ENCODE data around the gene MRC2.

- TF ChIP-seq EZH2 (IDR thresholded peaks at IDR 0.05; ENCODE audit: borderline replicate concordance) = no peak
- TF ChIP-seq CTCF (IDR thresholded peaks at IDR 0.05; ENCODE audit: poor library complexity) = no peak
- TF ChIP-seq EZH2phosphoT487 (IDR thresholded peaks at IDR 0.05; ENCODE audit: low read depth, severe bottlenecking, unreplicated experiment) = no peak
Observed at GRCh38 chr17:62696256-62696655, 68.8 kb downstream of the MRC2 start.

All from hepatocyte (in vitro differentiated cells).